Placental pericyte (primary cell): ENCODE measurements around the gene SLC16A6. TPM values are rescaled to one million over a fixed set of nuclear protein-coding genes. Genes with fewer than 3 reads are reported as not detected.

Experiments used
- total RNA-seq: library from RNA; depleted of rRNA; stranded (reverse); fragments of >200 nt; gene quantifications from 2 replicates; pipeline ENCODE4 v1.2.3, GENCODE V29; 2012

Gene SLC16A6, protein sequence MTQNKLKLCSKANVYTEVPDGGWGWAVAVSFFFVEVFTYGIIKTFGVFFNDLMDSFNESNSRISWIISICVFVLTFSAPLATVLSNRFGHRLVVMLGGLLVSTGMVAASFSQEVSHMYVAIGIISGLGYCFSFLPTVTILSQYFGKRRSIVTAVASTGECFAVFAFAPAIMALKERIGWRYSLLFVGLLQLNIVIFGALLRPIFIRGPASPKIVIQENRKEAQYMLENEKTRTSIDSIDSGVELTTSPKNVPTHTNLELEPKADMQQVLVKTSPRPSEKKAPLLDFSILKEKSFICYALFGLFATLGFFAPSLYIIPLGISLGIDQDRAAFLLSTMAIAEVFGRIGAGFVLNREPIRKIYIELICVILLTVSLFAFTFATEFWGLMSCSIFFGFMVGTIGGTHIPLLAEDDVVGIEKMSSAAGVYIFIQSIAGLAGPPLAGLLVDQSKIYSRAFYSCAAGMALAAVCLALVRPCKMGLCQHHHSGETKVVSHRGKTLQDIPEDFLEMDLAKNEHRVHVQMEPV
- 4.2 and 122 TPM in 2 replicates for total RNA-seq

DNA sequence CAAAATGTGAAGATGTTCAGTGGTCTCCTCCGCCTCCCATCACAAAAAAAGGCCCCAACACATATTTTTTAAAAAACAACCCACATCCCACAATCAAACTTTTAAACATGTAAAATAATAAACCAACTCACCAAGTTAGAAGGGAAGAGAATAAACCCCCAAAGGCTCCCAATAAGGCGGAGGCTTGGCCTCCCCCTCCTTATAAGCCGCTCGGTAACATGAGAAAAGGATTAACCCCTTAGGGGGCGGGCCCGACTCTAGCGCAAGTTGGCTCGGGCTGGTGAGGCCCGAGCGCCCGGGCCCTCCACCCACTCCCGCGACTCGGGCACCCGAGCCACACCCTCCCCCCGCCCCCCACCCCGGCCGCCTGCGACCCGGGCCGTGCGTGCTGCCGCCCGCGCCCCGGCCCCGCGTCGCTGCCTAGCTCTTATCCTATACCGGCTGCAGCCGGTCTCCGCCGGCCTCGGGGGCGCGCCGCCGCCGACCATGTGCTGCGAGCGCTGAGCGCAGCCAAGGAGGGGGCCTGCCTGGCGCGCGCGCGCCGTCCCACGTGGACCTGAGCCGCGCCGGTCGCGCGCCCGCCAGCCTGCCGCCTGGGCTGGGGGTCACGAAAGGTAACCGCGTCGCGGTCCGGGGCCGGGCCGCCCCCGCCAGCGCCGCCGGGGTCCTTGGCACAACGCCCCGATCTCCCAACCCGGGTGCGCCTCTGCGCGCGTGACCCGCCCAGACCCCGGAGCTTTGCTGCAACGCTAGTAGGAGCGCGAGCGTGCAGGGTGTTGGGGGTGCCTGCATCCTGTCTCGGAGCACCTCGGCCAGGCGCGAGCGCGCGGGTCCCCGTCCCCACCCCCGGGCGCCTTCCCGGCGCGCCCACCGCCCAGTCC is at the start of gene SLC16A6, which contains the start of gene ARSG:
SLC16A6 (minus strand) TSS at position 173 of the 881 bp plus-strand sequence. CDS start 12,807 bp downstream, outside the sequence.
ARSG (plus strand) TSS at position 541 of the 881 bp plus-strand sequence. CDS start 15,999 bp downstream, outside the sequence.

DNA sequence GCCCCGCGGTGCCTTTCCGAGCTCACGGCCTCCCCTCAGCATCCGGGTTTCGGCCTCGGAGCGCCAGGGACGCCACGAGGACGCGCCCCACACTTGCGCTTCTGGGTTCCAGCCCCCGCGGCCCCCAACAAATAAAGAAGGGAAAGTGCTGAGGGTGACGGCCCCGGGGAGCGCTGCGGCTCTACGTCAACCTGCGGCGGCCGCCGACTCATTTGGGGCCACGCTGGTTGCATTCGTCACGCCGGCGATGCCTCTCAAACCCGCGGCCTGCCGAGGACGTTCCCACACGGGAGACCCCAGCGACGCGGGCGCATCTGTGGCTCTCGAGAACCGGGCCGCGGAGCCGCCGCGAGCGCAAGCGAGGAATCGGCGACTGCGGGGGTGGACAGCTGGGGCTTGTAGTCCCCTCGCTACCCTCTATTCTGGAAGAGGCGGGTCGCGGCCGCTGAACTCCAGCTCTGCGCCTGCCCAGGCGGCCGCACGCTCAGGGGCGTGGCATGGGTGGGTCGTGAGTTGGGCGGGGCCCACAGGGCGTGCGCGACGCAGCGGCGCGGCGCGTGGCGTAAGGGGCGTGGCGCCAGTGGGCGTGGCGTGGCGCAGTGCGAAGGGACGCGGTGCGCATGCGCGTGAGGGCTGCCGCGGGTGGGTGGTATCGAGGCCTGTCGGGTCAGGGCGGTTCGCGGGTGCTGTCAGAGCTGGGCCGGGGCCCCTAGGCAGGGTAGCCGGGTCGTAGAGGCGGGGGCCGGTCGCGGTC is 43.3 kb downstream of the SLC16A6 start, which contains the start of gene AMZ2:
AMZ2 (plus strand) TSS at position 599 of the 754 bp plus-strand sequence. CDS start 2,145 bp downstream, outside the sequence.

Other genes starting within 250 kb of the SLC16A6 start
- gene AMZ2, start 43.1 kb downstream of the SLC16A6 start, total RNA-seq = 51.6 and 71.6 TPM in 2 replicates
- 1.5 and 13.7 TPM in 2 replicates for gene ARSG, start 368 bp upstream of the SLC16A6 start, total RNA-seq
- gene WIPI1, start 166.4 kb upstream of the SLC16A6 start, total RNA-seq = 113 and 349 TPM in 2 replicates
- 319 and 323 TPM in 2 replicates for gene PRKAR1A, start 221.3 kb upstream of the SLC16A6 start, total RNA-seq